Neuronal stem cell (in vitro differentiated cells): Measurements from ENCODE around the gene NR1I2.

Experiments used
- DNase-seq: peaks from one replicate; pipeline ENCODE4 v3.0.0-alpha.2; 2013; ENCODE audit warnings: low spot score
- H2AFZ ChIP-seq: one replicate; pipeline ENCODE4 v1.6.1; 2013; ENCODE audit warnings: mild to moderate bottlenecking, low read length, inconsistent platforms
- H2AK5ac ChIP-seq: 2 replicates; pipeline ENCODE4 v1.6.1; 2013; ENCODE audit warnings: low read depth, mild to moderate bottlenecking, inconsistent platforms, low read length, moderate library complexity, mixed read lengths
- H2BK120ac ChIP-seq: 2 replicates; pipeline ENCODE4 v1.6.1; 2013; ENCODE audit warnings: low read depth, mild to moderate bottlenecking, inconsistent platforms, low read length, moderate library complexity, mixed read lengths
- H2BK12ac ChIP-seq: one replicate; pipeline ENCODE4 v1.6.1; 2013; ENCODE audit warnings: low read length, inconsistent platforms
- H2BK15ac ChIP-seq: 2 replicates; pipeline ENCODE4 v1.6.1; 2013; ENCODE audit warnings: mild to moderate bottlenecking, low read length, inconsistent platforms, mixed read lengths
- H2BK5ac ChIP-seq: one replicate; pipeline ENCODE4 v1.6.1; 2013; ENCODE audit warnings: inconsistent platforms, mild to moderate bottlenecking, low read length, moderate library complexity
- H3K14ac ChIP-seq: one replicate; pipeline ENCODE4 v1.6.1; 2013; ENCODE audit warnings: low read length, inconsistent platforms
- H3K18ac ChIP-seq: 2 replicates; pipeline ENCODE4 v1.6.1; 2013; ENCODE audit warnings: low read length, inconsistent platforms
- H3K23ac ChIP-seq: 2 replicates; pipeline ENCODE4 v1.6.1; 2013; ENCODE audit warnings: low read depth, mild to moderate bottlenecking, mixed read lengths, low read length, inconsistent platforms; ENCODE audit not compliant: poor library complexity
- H3K27ac ChIP-seq: replicated peaks from 3 replicates; pipeline ENCODE4 v1.5.1; 2013; ENCODE audit warnings: low read length, inconsistent platforms
- H3K27me3 ChIP-seq, 3 experiments: 2 replicates each; pipeline ENCODE4 v1.6.1; 2013; ENCODE audit warnings: low read length in 3 of 3, mild to moderate bottlenecking in 2 of 3, inconsistent platforms in 1 of 3, low read depth in 1 of 3, mixed read lengths in 1 of 3, moderate library complexity in 1 of 3; ENCODE audit not compliant: control insufficient read depth in 3 of 3, insufficient read depth in 3 of 3
- H3K36me3 ChIP-seq, 2 donors: replicated peaks in 1 of 2; 2 replicates each; pipeline ENCODE4 v1.6.1; 2013; ENCODE audit warnings: low read length in 2 of 2; ENCODE audit not compliant: control insufficient read depth in 2 of 2, insufficient read depth in 2 of 2
- H3K4ac ChIP-seq: 2 replicates; pipeline ENCODE4 v1.6.1; 2013; ENCODE audit warnings: inconsistent platforms, mild to moderate bottlenecking, low read length, moderate library complexity
- H3K4me1 ChIP-seq, 2 donors: 1 replicate in 1 of 2; 2 replicates in 1 of 2; pipeline ENCODE4 v1.6.1; 2013; ENCODE audit warnings: low read length in 2 of 2, low read depth in 1 of 2; ENCODE audit not compliant: control insufficient read depth in 2 of 2, insufficient read depth in 1 of 2
- H3K4me2 ChIP-seq: one replicate; pipeline ENCODE4 v1.6.1; 2013; ENCODE audit warnings: mild to moderate bottlenecking, low read length, inconsistent platforms; ENCODE audit not compliant: insufficient read depth, poor library complexity, severe bottlenecking
- H3K4me3 ChIP-seq, 2 donors: 2 replicates each; pipeline ENCODE4 v1.5.1; 2013; ENCODE audit warnings: low read length in 2 of 2, mild to moderate bottlenecking in 2 of 2, inconsistent platforms in 1 of 2, moderate library complexity in 1 of 2
- H3K79me1 ChIP-seq: one replicate; pipeline ENCODE4 v1.6.1; 2013; ENCODE audit warnings: low read depth, mild to moderate bottlenecking, inconsistent platforms, low read length, moderate library complexity
- H3K9ac ChIP-seq: one replicate; pipeline ENCODE4 v1.6.1; 2013; ENCODE audit warnings: mild to moderate bottlenecking, low read depth, low read length, inconsistent platforms; ENCODE audit not compliant: poor library complexity
- H3K9me3 ChIP-seq, 2 donors: replicated peaks in 1 of 2; 2 replicates each; pipeline versions ENCODE3 to v1.6.1; 2013; ENCODE audit warnings: low read length in 2 of 2, mild to moderate bottlenecking in 2 of 2, inconsistent platforms in 1 of 2, low read depth in 1 of 2, mixed read lengths in 1 of 2, moderate library complexity in 1 of 2; ENCODE audit not compliant: control insufficient read depth in 2 of 2, insufficient read depth in 1 of 2
- H4K8ac ChIP-seq: one replicate; pipeline ENCODE4 v1.6.1; 2013; ENCODE audit warnings: low read depth, mild to moderate bottlenecking, inconsistent platforms, low read length, moderate library complexity
- H4K91ac ChIP-seq: one replicate; pipeline ENCODE4 v1.6.1; 2013; ENCODE audit warnings: low read length, low read depth, mild to moderate bottlenecking, inconsistent platforms; ENCODE audit not compliant: poor library complexity
- WGBS, 2 donors: extraction: QIAGEN DNeasy Blood & Tissue Kit; methylation state at CpG; one replicate each; pipeline ENCODE4 v1.1.7; 2013; ENCODE audit warnings: missing lambda C conversion rate in 2 of 2, mixed read lengths in 1 of 2; ENCODE audit not compliant: insufficient read length in 2 of 2, insufficient replicate concordance in 1 of 2; ENCODE audit errors: extremely low coverage in 2 of 2; 5-methylcytosine and 5-hydroxymethylcytosine counted together

Gene NR1I2

DNA sequence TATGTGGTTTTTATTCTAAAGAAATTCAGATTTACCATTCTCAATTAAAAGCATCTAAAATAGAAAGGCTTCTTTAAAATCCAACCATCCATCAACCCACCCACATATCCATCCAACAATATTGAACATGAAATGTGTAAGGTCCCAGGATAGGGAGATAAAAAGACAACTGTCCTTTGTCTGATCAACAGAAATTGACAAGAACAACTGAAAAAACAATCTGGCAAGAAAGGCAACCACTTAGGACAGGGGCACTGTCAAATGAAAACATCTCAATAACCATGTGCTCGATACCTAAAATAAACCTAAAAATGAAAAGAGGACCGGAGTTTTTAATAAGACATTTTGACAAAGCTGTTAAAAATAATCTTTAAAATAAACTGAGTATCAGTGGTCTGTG, 67.2 kb downstream of the NR1I2 start:
- Histone ChIP-seq H2BK15ac (no peak overlapping the region), H4K8ac (no peak overlapping the region), H3K36me3 (peaks cover 0 to 31% of the 10 kb centered on the region in 2 donors), H3K4me2 (no peak overlapping the region), H3K9ac (no peak overlapping the region), H2BK5ac (no peak overlapping the region), H3K9me3 (no peaks in the 10 kb centered on the region), H2AFZ (no peak overlapping the region), H3K4me3 (no peak overlapping the region), H2BK120ac (no peak overlapping the region), H3K23ac (no peak overlapping the region), H3K4me1 (no peaks in the 10 kb centered on the region), H3K27me3 (no peaks in the 10 kb centered on the region), H3K79me1 (no peaks in the 10 kb centered on the region), H3K14ac (no peak overlapping the region), H3K18ac (no peak overlapping the region), H2AK5ac (no peak overlapping the region), H2BK12ac (no peak overlapping the region), H4K91ac (no peak overlapping the region), H3K27ac (no peak overlapping the region), H3K4ac (no peak overlapping the region)
- no CpG with 5 or more reads among the region's 2 CpGs for WGBS, 2 donors
- DNase-seq = no peak

DNA sequence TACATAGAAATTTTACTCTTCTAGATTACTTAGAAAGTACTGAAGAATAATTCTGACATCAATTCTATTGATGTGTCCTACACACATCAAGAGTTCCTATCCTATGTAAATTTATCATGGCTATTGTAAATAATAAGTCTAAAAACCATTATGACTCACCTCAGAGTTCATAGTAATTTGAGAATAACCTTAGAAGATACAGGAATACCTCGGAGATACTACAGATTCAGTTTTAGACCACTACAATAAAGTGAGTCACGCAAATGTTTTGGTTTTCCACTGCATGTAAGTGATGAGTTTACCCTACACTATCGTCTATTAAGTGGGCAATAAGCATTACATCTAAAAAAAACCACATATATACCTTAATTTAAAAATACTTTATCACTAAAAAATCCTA, 74.8 kb downstream of the NR1I2 start:
- peaks cover 4 to 57% of the 10 kb centered on the region in 2 donors for H3K36me3 ChIP-seq
- no peak overlapping the region for H2BK12ac ChIP-seq
- no peak overlapping the region for H3K9ac ChIP-seq
- no peaks in the 10 kb centered on the region for H3K79me1 ChIP-seq
- H2BK15ac ChIP-seq = no peak overlapping the region
- WGBS, 2 donors = 100% methylated on average over 1 of the region's 3 CpGs; no CpG with 5 or more reads in 1 of the 2 donors
- no peak overlapping the region for H3K4ac ChIP-seq
- H2AK5ac ChIP-seq = no peak overlapping the region
- no peak overlapping the region for H3K23ac ChIP-seq
- no peak overlapping the region for H3K18ac ChIP-seq
- no peak overlapping the region for H3K27ac ChIP-seq
- H4K8ac ChIP-seq = no peak overlapping the region
- H2BK120ac ChIP-seq = no peak overlapping the region
- no peak overlapping the region for H2AFZ ChIP-seq
- H3K9me3 ChIP-seq = peaks cover 3 to 23% of the 10 kb centered on the region in 2 donors
- no peak overlapping the region for H4K91ac ChIP-seq
- no peak overlapping the region for H3K4me3 ChIP-seq
- no peak overlapping the region for H3K4me2 ChIP-seq
- no peaks in the 10 kb centered on the region for H3K27me3 ChIP-seq
- no peak overlapping the region for H3K14ac ChIP-seq
- no peaks in the 10 kb centered on the region for H3K4me1 ChIP-seq
- H2BK5ac ChIP-seq = no peak overlapping the region
- no peak for DNase-seq

DNA sequence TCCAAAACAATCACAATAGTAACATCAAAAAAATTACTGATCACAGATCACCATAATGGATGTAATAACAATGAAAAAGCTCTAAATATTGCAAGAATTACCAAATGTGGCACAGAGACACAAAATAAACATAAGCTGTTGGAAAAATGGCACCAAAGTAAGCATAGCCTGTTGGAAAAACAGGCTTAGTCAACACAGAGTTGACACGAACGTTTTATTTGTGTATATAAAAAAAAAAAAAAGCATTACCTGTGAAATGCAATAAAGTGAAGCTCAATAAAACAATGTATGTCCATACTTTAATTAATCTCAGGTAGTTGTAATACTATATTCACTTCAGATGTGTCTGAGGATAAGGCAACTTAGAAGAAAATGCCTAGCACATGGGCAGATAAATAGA, 77.1 kb downstream of the NR1I2 start:
- Histone ChIP-seq H2AK5ac (no peak overlapping the region), H4K91ac (no peak overlapping the region), H3K9ac (no peak overlapping the region), H2BK120ac (no peak overlapping the region), H3K4me3 (no peak overlapping the region), H3K14ac (no peak overlapping the region), H2AFZ (no peak overlapping the region), H3K36me3 (peaks cover 7 to 73% of the 10 kb centered on the region in 2 donors), H3K4me2 (no peak overlapping the region), H4K8ac (no peak overlapping the region), H3K27ac (no peak overlapping the region), H3K27me3 (no peaks in the 10 kb centered on the region), H3K9me3 (peaks cover 3 to 25% of the 10 kb centered on the region in 2 donors), H3K23ac (no peak overlapping the region), H2BK15ac (no peak overlapping the region), H2BK12ac (no peak overlapping the region), H3K79me1 (no peaks in the 10 kb centered on the region), H3K4ac (no peak overlapping the region), H2BK5ac (no peak overlapping the region), H3K4me1 (no peaks in the 10 kb centered on the region), H3K18ac (no peak overlapping the region)
- WGBS, 2 donors = no CpG with 5 or more reads among the region's 2 CpGs
- DNase-seq = no peak

DNA sequence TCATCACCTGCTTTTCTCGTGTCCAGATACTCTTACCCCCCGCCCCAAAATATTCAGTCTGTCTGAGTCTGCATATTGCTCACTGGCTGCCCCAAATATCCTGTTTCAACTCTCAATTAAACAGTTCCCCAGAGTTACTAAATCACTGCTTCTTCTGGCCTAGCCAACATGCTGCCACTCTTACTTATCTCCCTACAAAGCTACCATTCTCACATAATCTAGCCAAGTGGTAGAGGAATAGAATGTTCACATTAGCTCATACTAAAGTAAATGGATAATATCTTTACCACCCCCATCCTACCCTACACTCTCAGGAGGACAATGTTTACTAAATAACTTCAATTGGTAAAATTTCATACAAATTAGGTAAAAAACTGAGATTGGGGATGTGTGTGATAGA, 77.8 kb downstream of the NR1I2 start:
- H2AFZ ChIP-seq = no peak overlapping the region
- DNase-seq = no peak
- H2BK5ac ChIP-seq = no peak overlapping the region
- peaks cover 3 to 25% of the 10 kb centered on the region in 2 donors for H3K9me3 ChIP-seq
- H4K8ac ChIP-seq = no peak overlapping the region
- H3K4me1 ChIP-seq = no peaks in the 10 kb centered on the region
- H3K4ac ChIP-seq = no peak overlapping the region
- H3K79me1 ChIP-seq = no peaks in the 10 kb centered on the region
- no peak overlapping the region for H3K14ac ChIP-seq
- H2BK15ac ChIP-seq = no peak overlapping the region
- H4K91ac ChIP-seq = no peak overlapping the region
- no peak overlapping the region for H2BK120ac ChIP-seq
- peaks cover 7 to 77% of the 10 kb centered on the region in 2 donors for H3K36me3 ChIP-seq
- WGBS, 2 donors = no CpG with 5 or more reads among the region's 2 CpGs
- no peak overlapping the region for H3K4me2 ChIP-seq
- H3K18ac ChIP-seq = no peak overlapping the region
- H3K23ac ChIP-seq = no peak overlapping the region
- no peak overlapping the region for H2BK12ac ChIP-seq
- H3K27ac ChIP-seq = no peak overlapping the region
- no peak overlapping the region for H2AK5ac ChIP-seq
- H3K4me3 ChIP-seq = no peak overlapping the region
- no peaks in the 10 kb centered on the region for H3K27me3 ChIP-seq
- no peak overlapping the region for H3K9ac ChIP-seq
